HG03520 (cell line): Measurements from ENCODE around the gene ATXN2.
"Not testable (repeated sequence)": the region's sequence is repeated elsewhere in the genome, so short reads cannot be mapped to it uniquely, and the experiment has no call there.

Experiments
- ATAC-seq: cut with Tn5 transposase; IDR thresholded peaks from one replicate; pipeline ENCODE4 v1.9.1; 2021; ENCODE audit warnings: mild to moderate bottlenecking, moderate library complexity; ENCODE audit not compliant: unreplicated experiment

ATXN2 gene

GRCh38 chr12:111600205-111600642 lies 1.1 kb upstream of the ATXN2 start:
- no peak for ATAC-seq

GRCh38 chr12:111599453-111600204 lies 514 bp upstream of the ATXN2 start:
- ATAC-seq = peak; percentile 53

GRCh38 chr12:111597831-111598636 lies 1.1 kb downstream of the ATXN2 start:
- ATAC-seq = peak; percentile 15

- ATAC-seq = no peak
These were observed 1.9 kb downstream of the ATXN2 start for GRCh38 chr12:111596985-111597830.

DNA sequence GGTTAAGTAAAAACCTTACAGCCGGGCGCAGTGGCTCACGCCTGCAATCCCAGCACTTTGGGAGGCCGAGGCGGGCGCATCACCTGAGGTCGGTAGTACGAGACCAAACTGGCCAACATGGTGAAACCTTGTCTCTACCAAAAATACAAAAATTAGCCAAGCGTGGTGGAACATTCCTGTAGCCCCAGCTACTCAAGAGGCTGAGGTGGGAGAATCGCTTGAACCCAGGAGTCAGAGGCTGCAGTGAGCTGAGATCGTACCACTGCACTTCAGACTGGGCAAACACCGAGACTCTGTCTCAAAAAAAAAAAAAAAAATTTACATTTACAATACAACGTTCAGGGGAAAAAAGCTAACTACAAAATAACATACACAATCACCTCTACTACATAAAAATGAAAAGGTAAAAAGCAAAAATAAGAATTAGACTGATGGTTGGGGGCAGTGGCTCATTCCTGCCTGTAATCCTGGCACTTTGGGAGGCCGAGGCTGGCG lies 3.7 kb downstream of the ATXN2 start:
- not testable (repeated sequence) for ATAC-seq

DNA sequence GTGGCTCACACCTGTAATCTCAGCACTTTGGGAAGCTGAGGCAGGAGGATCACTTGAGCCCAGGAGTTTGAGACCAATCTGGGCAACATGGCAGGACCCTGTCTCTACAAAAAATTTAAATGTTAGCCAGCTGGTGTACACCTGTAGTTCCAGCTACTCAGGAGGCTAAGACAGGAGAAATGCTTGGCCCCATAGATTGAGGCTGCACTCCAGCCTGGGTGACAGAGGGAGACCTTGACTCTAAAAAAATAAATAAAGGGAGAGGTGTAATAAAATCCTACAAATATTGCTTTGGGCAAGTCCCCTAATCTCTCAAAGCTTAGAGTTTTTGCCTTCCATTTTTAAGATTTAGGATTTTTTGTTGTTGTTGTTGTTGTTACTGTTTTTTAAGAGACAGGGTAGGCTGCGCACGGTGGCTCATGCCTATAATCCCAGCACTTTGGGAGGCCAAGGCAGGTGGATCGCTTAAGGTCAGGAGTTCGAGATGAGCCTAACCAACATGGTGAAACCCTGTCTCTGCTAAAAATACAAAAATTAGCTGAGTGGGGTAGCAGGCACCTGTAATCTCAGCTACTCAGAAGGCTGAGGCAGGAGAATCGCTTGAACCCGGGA lies 7.6 kb downstream of the ATXN2 start:
- ATAC-seq = not testable (repeated sequence)

DNA sequence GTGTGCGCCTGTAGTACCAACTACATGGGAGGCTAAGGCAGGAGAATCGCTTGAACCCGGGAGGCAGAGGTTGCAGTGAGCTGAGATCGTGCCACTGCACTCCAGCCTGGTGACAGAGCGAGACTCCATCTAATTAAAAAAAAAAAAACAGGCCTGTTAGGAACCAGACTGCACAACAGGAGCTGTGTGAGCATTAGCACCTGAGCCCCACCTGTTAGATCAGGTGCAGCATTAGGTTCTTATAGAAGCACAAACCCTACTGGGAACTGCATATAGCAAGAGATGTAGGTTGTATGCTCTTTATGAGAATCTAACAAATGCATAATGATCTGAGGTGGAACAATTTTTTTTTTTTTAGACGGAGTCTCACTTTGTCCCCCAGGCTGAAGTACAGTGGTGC lies 8.6 kb downstream of the ATXN2 start:
- ATAC-seq = no peak

DNA sequence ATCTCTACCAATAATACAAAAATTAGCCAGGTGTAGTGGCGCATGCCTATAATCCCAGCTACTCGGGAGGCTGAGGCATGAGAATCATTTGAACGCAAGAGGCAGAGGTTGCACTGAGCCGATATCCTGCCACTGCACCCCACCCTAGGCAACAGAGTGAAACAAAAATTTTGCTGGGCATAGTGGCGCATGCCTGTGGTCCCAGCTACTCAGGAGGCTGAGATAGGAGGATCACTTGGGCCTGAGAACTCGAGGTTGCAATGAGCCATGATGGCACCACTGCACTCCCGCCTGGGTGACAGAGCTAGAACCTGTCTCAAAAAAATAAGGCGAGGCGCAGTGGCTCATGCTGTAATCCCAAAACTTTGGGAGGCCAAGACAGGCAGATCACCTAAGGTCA lies 9.5 kb downstream of the ATXN2 start:
- ATAC-seq = no peak

GRCh38 chr12:111588010-111588409 lies 11.1 kb downstream of the ATXN2 start:
- no peak for ATAC-seq

GRCh38 chr12:111586986-111587385 lies 12.1 kb downstream of the ATXN2 start:
- ATAC-seq = no peak

- ATAC-seq = no peak
These were observed 13.4 kb downstream of the ATXN2 start for GRCh38 chr12:111585690-111586089.

GRCh38 chr12:111584959-111585358 lies 14.2 kb downstream of the ATXN2 start:
- ATAC-seq = no peak

- ATAC-seq = not testable (repeated sequence)
These were observed 15.6 kb downstream of the ATXN2 start for GRCh38 chr12:111583506-111583905.

DNA sequence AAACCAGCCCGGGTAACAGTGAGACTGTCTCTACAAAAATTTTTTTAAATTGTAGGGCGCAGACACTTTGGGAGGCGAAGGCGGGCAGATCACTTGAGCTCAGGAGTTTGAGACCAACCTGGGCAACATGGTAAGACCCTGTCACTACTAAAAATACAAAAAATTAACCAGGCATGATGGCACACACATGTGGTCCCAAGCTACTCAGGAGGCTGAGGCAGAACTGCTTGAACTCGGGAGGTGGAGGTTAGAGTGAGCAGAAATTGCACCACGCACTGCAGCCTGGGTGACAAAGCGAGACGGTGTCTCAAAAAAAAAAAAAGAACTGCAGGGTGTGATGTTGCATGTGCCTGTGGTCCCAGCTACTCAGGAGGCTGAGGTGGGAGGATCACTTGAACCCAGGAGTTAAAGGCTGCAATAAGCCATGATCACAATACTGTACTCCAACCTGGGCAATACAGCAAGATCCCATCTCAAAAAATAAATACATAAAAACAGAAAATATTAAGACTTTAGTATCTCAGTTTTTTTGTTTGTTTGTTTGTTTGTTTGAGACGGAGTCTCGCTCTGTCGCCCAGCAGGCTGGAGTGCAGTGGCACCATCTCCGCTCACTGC lies 16.9 kb downstream of the ATXN2 start:
- no peak for ATAC-seq

- no peak for ATAC-seq
These were observed 17.5 kb downstream of the ATXN2 start for GRCh38 chr12:111581434-111582132.

- ATAC-seq = no peak
These were observed 18.4 kb downstream of the ATXN2 start for GRCh38 chr12:111580737-111581136.

- ATAC-seq = no peak
These were observed 19.0 kb downstream of the ATXN2 start for GRCh38 chr12:111580119-111580425.

DNA sequence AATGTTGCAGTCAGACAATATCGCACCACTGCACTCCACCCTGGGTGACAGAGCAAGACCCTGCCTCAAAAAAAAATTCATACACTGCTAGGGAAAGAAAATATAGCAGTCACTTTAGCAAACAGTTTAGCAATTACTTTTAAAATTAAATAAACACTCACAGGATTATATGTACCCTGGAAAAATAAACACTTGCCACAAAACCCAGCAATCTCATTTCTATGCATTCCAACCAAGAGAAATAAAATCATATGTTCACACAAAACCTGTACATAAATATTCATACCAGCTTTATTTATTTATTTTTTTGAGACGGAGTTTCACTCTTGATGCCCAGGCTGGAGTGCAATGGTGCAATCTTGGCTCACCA lies 20.2 kb downstream of the ATXN2 start:
- no peak for ATAC-seq

DNA sequence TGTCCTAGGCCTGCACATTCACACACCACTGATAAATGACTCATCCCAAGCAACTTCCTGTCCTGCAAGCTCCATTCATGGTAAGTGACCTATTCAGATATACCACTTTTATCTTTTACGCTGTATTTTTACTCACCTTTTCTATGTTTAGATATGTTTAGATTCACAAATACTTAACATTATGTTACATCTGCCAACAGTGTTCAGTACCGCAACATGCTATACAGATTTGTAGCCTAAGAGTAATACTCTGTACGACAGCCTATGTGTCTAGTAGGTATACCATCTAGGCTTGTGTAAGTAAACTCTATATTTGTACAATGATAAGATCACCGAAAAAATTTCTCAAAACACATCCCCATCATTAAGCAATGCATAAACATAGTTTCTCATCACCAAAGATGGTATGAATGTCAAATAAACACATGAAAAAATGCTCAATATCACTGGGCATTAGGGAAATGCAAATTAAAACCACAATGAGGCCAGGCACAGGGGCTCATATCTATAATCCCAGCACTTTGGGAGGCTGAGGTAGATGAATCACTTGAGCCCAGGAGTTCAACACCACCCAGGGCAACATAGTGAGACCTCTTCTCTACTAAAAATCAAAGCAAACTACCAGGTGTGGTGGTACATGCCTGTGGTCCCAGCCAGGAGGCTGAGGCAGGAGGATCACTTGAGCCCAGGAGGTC lies 20.7 kb downstream of the ATXN2 start:
- ATAC-seq = no peak
